ENCODE data around the gene ERC1.

GRCh38 chr12:1515428-1515827, 524.4 kb downstream of the ERC1 start:
- TF ChIP-seq CTCF (conservative IDR thresholded peaks at IDR 0.05; ENCODE audit: low read depth, low read length) (no peak), EZH2phosphoT487 (IDR thresholded peaks at IDR 0.05; ENCODE audit: borderline replicate concordance, low read length) (no peak)
